Liver (tissue), 9 donors: Measurements from ENCODE around the gene FNIP1. TPM values are rescaled to one million over a fixed set of nuclear protein-coding genes. Genes with fewer than 3 reads are reported as not detected.

Source experiments
- DNase-seq: peaks from one replicate; pipeline ENCODE4 v3.0.0-alpha.2; 2017; ENCODE audit warnings: low spot score
- H3K27ac ChIP-seq, 2 donors: one replicate each; pipeline ENCODE4 v1.7.0; 2013; ENCODE audit warnings: inconsistent platforms in 2 of 2, low read length in 2 of 2, control low read depth in 1 of 2, low read depth in 1 of 2, mild to moderate bottlenecking in 1 of 2
- H3K27me3 ChIP-seq, 4 donors: one replicate each; pipeline versions ENCODE4 v1.6.1 to v1.7.0; 2013; ENCODE audit warnings: low read length in 3 of 4, inconsistent platforms in 1 of 4, mild to moderate bottlenecking in 1 of 4, moderate library complexity in 1 of 4; ENCODE audit not compliant: control insufficient read depth in 4 of 4, insufficient read depth in 4 of 4
- H3K36me3 ChIP-seq, 4 donors: one replicate each; pipeline versions ENCODE4 v1.6.1 to v1.7.0; 2013; ENCODE audit warnings: low read length in 3 of 4, mild to moderate bottlenecking in 3 of 4, low read depth in 1 of 4, moderate library complexity in 1 of 4; ENCODE audit not compliant: control insufficient read depth in 4 of 4, insufficient read depth in 3 of 4
- H3K4me1 ChIP-seq, 4 donors: one replicate each; pipeline versions ENCODE4 v1.6.1 to v1.7.0; 2013; ENCODE audit warnings: low read length in 3 of 4, mild to moderate bottlenecking in 3 of 4, moderate library complexity in 1 of 4; ENCODE audit not compliant: control insufficient read depth in 4 of 4, insufficient read depth in 4 of 4
- H3K4me3 ChIP-seq, 3 donors: one replicate each; pipeline versions ENCODE4 v1.6.1 to v1.7.0; 2013; ENCODE audit warnings: low read length in 3 of 3, control low read depth in 1 of 3, low read depth in 1 of 3, mild to moderate bottlenecking in 1 of 3
- H3K9ac ChIP-seq, 2 donors: one replicate each; pipeline ENCODE4 v1.7.0; 2013; ENCODE audit warnings: low read length in 2 of 2, mild to moderate bottlenecking in 2 of 2, moderate library complexity in 2 of 2, control low read depth in 1 of 2, low read depth in 1 of 2
- H3K9me3 ChIP-seq, 4 donors: one replicate each; pipeline versions ENCODE4 v1.6.1 to v1.7.0; 2013; ENCODE audit warnings: low read length in 3 of 4; ENCODE audit not compliant: control insufficient read depth in 4 of 4
- ATF3 ChIP-seq: IDR thresholded peaks from 2 replicates; pipeline ENCODE4 v1.6.1; 2016; ENCODE audit warnings: antibody characterized with exemption
- CTCF ChIP-seq: fragments of 150-350 bp; IDR thresholded peaks from 2 replicates; pipeline ENCODE4 v1.5.1; 2017; ENCODE audit warnings: improper control_type of control experiment, low read depth, low read length; ENCODE audit not compliant: missing input control
- EGR1 ChIP-seq, 2 donors: IDR thresholded peaks; 2 replicates each; pipeline ENCODE4 v1.6.1; 2016 to 2018; ENCODE audit warnings: antibody characterized with exemption in 2 of 2, low read depth in 2 of 2
- FOXA1 ChIP-seq: IDR thresholded peaks from 2 replicates; pipeline ENCODE4 v1.6.1; 2016; ENCODE audit warnings: antibody characterized with exemption
- GABPA ChIP-seq, 2 donors: IDR thresholded peaks in 1 of 2; conservative IDR thresholded peaks in 1 of 2; 2 replicates each; pipeline ENCODE4 v1.6.1; 2016; ENCODE audit warnings: antibody characterized with exemption in 2 of 2, mild to moderate bottlenecking in 1 of 2, moderate library complexity in 1 of 2
- HNF4A ChIP-seq, 2 donors: conservative IDR thresholded peaks; 2 replicates each; pipeline ENCODE4 v1.6.1; 2016; ENCODE audit warnings: antibody characterized with exemption in 2 of 2, mild to moderate bottlenecking in 2 of 2
- HNF4G ChIP-seq: IDR thresholded peaks from 2 replicates; pipeline ENCODE4 v1.6.1; 2016; ENCODE audit warnings: antibody characterized with exemption
- JUND ChIP-seq, 2 donors: IDR thresholded peaks; 2 replicates each; pipeline ENCODE4 v1.6.1; 2016; ENCODE audit warnings: antibody characterized with exemption in 2 of 2
- MAX ChIP-seq: IDR thresholded peaks from 2 replicates; pipeline ENCODE4 v1.6.1; 2016; ENCODE audit warnings: antibody characterized with exemption
- NR2F2 ChIP-seq: IDR thresholded peaks from 2 replicates; pipeline ENCODE4 v1.6.1; 2016; ENCODE audit warnings: antibody characterized with exemption
- RAD21 ChIP-seq, 2 donors: IDR thresholded peaks; 2 replicates each; pipeline ENCODE4 v1.6.1; 2016; ENCODE audit warnings: antibody characterized with exemption in 2 of 2, mild to moderate bottlenecking in 2 of 2
- REST ChIP-seq: IDR thresholded peaks from 2 replicates; pipeline ENCODE4 v1.6.1; 2016; ENCODE audit warnings: antibody characterized with exemption, mild to moderate bottlenecking
- RXRA ChIP-seq, 2 donors: IDR thresholded peaks; 2 replicates each; pipeline ENCODE4 v1.6.1; 2017 to 2018; ENCODE audit warnings: antibody characterized with exemption in 2 of 2, mild to moderate bottlenecking in 1 of 2
- SP1 ChIP-seq: IDR thresholded peaks from 2 replicates; pipeline ENCODE4 v1.6.1; 2018; ENCODE audit warnings: antibody characterized with exemption, mild to moderate bottlenecking
- TAF1 ChIP-seq: conservative IDR thresholded peaks from 2 replicates; pipeline ENCODE4 v1.6.1; 2016; ENCODE audit warnings: antibody characterized with exemption, mild to moderate bottlenecking
- YY1 ChIP-seq: IDR thresholded peaks from 2 replicates; pipeline ENCODE4 v1.6.1; 2016; ENCODE audit warnings: antibody characterized with exemption, mild to moderate bottlenecking
- ZBTB33 ChIP-seq: IDR thresholded peaks from 2 replicates; pipeline ENCODE4 v1.6.1; 2016; ENCODE audit warnings: antibody characterized with exemption
- WGBS: extraction: QIAGEN DNeasy Blood & Tissue Kit; methylation state at CpG from one replicate; pipeline ENCODE4 v1.1.7; 2013; 5-methylcytosine and 5-hydroxymethylcytosine counted together
- polyA plus RNA-seq, 2 donors: library from polyadenylated mRNA; stranded (reverse) in 1 of 2; unstranded in 1 of 2; fragments of 200-250 nt in 1 of 2; fragments of >200 nt in 1 of 2; fragmentation: Nextera tagmentation in 1 of 2; extraction: Ambion mirVana in 1 of 2; gene quantifications; one replicate each; pipeline versions ENCODE4 v1.2.1 to v1.2.3, GENCODE V29; 2013 to 2015
- total RNA-seq, 2 donors: library from RNA; depleted of rRNA; stranded (reverse); fragments of >200 nt; gene quantifications; one replicate each; pipeline ENCODE4 v1.2.3, GENCODE V29; 2014
- donor health status: healthy.
- donor health status: healthy.
- donor health status: healthy.
- donor health status: healthy.
- donor health status: healthy.

The FNIP1 gene
- total and polyA plus RNA-seq, 4 donors: 3.7 to 34.0 (median 13.8) TPM

GRCh38 chr5:131763968-131764367 is 32.8 kb downstream of the FNIP1 start:
- Histone ChIP-seq H3K4me3 (no peak overlapping the region), H3K9me3 (no peaks in the 10 kb centered on the region), H3K4me1 (peaks cover 0 to 5% (median 1%) of the 10 kb centered on the region in 4 donors), H3K27ac (no peak overlapping the region), H3K36me3 (peaks cover 0 to 2% (median under 1%) of the 10 kb centered on the region in 4 donors), H3K9ac (no peak overlapping the region), H3K27me3 (no peaks in the 10 kb centered on the region)
- TF ChIP-seq YY1: no peak
- TF ChIP-seq JUND (IDR thresholded peaks at IDR 0.05): no peak
- TF ChIP-seq TAF1: no peak
- TF ChIP-seq HNF4G: no peak
- TF ChIP-seq MAX: no peak
- TF ChIP-seq RXRA (IDR thresholded peaks at IDR 0.05): no peak
- no peak for TF ChIP-seq ZBTB33
- TF ChIP-seq NR2F2: no peak
- TF ChIP-seq GABPA (IDR thresholded peaks at IDR 0.05 in 1 of 2, conservative IDR thresholded peaks at IDR 0.05 in 1 of 2): no peak
- TF ChIP-seq REST: no peak
- no peak for TF ChIP-seq SP1
- TF ChIP-seq RAD21 (IDR thresholded peaks at IDR 0.05): no peak
- TF ChIP-seq HNF4A (conservative IDR thresholded peaks at IDR 0.05): no peak
- TF ChIP-seq EGR1 (IDR thresholded peaks at IDR 0.05; ENCODE audit: low read depth in 2 of 2): no peak
- DNase-seq: no peak
- 99% methylated on average over 3 of the region's 3 CpGs for WGBS

GRCh38 chr5:131760793-131761192 is 36.0 kb downstream of the FNIP1 start:
- TF ChIP-seq HNF4A (conservative IDR thresholded peaks at IDR 0.05) (no peak), ZBTB33 (no peak), HNF4G (no peak), CTCF (no peak), RAD21 (IDR thresholded peaks at IDR 0.05) (no peak), FOXA1 (no peak), TAF1 (no peak), NR2F2 (no peak), ATF3 (no peak)
- DNase-seq: no peak
- Histone ChIP-seq H3K36me3 (peaks cover 0 to 2% (median under 1%) of the 10 kb centered on the region in 4 donors), H3K9me3 (no peaks in the 10 kb centered on the region), H3K27me3 (no peaks in the 10 kb centered on the region), H3K4me3 (no peak overlapping the region), H3K9ac (no peak overlapping the region), H3K4me1 (peaks cover 0 to 10% (median 0%) of the 10 kb centered on the region in 4 donors), H3K27ac (no peak overlapping the region)
- WGBS: 87% methylated on average over 2 of the region's 2 CpGs
